ENCODE results near the gene CCM2.
A peak's percentile ranks its signal among the peaks of the same experiment; 100 is the strongest.
"Not testable (repeated sequence)": the region's sequence is repeated elsewhere in the genome, so short reads cannot be mapped to it uniquely, and the experiment has no call there.

Gene CCM2

DNA sequence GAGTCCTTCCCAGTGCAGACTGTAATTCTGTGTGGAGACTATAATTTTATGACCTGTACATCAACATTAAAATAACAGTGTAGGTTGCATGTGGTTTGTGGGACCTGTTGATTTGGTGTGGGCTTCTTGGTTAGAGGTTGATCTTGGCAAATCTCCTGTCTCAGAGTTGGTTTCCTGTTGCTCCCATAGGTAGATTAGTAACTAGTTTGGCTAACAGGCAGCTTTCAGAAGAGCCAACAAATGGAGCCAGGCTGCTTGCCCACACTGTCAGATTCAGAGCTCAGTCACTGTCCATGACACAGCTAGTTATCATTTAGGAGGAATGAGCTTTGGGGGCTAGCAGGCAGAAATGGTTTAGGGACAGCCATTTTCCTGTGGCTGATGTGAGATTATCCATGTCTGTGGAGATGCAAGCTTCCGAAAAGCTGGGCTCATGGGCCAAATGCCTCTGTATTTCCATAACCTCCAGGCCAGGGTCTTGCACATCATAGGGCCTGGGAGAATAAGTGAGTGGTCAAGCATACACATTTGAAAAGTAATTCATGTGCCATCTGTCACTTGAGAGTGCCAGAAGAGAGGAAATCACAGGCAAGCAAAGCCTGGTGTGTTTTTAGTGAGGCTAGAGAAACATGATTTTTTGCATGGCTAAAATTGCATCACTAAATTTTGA, 33.4 kb downstream of the CCM2 start:
- Histone ChIP-seq H3K4me1 (ENCODE audit: control insufficient read depth, insufficient read depth, low read length) (peaks cover 14% of the 10 kb centered on the region), H3K4me3 (ENCODE audit: low read length) (no peak overlapping the region), H3K9ac (ENCODE audit: low read length) (peak overlapping the region; percentile 24), H3K9me3 (ENCODE audit: control insufficient read depth, low read length) (no peaks in the 10 kb centered on the region), H3K36me3 (ENCODE audit: control insufficient read depth, insufficient read depth, low read length, severe bottlenecking) (peaks cover 18% of the 10 kb centered on the region), H3K27me3 (replicated peaks; ENCODE audit: control insufficient read depth, insufficient read depth, low read length) (no peaks in the 10 kb centered on the region)
- DNase-seq (ENCODE audit: low read depth), result peak; percentile 13

DNA sequence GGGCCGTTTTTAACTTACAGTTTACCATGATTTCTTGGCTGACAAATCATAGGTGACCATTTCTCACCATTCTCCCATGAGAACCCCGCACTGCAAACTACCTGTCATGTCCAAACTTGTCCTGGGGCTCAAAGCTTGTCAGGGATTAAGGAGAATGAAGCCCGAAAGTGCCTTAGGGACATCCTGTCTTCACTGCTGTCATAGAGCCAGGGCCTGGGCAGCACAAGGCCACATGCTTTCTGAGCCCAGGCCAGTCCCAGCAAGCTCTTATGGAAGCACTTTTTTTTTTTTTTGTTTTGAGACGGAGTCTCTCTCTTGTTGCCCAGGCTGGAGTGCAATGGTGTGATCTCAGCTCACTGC, 33.9 kb downstream of the CCM2 start:
- H3K4me1 ChIP-seq (ENCODE audit: control insufficient read depth, insufficient read depth, low read length), result peaks cover 14% of the 10 kb centered on the region
- DNase-seq (ENCODE audit: low read depth), result peak; percentile 3
- no peaks in the 10 kb centered on the region for H3K9me3 ChIP-seq (ENCODE audit: control insufficient read depth, low read length)
- peak overlapping the region; percentile 24 for H3K9ac ChIP-seq (ENCODE audit: low read length)
- peaks cover 18% of the 10 kb centered on the region for H3K36me3 ChIP-seq (ENCODE audit: control insufficient read depth, insufficient read depth, low read length, severe bottlenecking)
- no peaks in the 10 kb centered on the region for H3K27me3 ChIP-seq (replicated peaks; ENCODE audit: control insufficient read depth, insufficient read depth, low read length)
- H3K4me3 ChIP-seq (ENCODE audit: low read length), result no peak overlapping the region

DNA sequence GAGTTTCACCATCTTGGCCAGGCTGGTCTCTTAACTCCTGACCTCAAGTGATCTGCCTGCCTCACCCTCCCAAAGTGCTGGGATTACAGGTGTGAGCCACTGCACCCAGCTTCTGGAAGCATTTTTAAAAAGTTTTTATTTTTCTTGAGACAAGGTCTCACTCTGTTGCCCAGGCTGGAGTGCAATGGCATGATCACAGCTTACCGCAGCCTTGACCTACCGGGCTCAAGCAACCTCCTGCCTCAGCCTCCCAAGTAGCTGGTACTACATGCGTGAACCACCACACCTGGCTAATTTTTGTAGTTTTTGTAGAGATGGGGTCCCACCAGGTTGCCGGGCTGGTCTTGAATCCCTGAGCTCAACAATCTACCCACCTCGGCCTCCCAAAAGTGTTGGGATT, 34.7 kb downstream of the CCM2 start:
- not testable (repeated sequence) for H3K27me3 ChIP-seq (replicated peaks; ENCODE audit: control insufficient read depth, insufficient read depth, low read length); H3K9ac ChIP-seq (ENCODE audit: low read length); H3K9me3 ChIP-seq (ENCODE audit: control insufficient read depth, low read length); DNase-seq (ENCODE audit: low read depth); H3K4me3 ChIP-seq (ENCODE audit: low read length)
- H3K36me3 ChIP-seq (ENCODE audit: control insufficient read depth, insufficient read depth, low read length, severe bottlenecking), result peaks cover 23% of the 10 kb centered on the region
- peaks cover 14% of the 10 kb centered on the region for H3K4me1 ChIP-seq (ENCODE audit: control insufficient read depth, insufficient read depth, low read length)

DNA sequence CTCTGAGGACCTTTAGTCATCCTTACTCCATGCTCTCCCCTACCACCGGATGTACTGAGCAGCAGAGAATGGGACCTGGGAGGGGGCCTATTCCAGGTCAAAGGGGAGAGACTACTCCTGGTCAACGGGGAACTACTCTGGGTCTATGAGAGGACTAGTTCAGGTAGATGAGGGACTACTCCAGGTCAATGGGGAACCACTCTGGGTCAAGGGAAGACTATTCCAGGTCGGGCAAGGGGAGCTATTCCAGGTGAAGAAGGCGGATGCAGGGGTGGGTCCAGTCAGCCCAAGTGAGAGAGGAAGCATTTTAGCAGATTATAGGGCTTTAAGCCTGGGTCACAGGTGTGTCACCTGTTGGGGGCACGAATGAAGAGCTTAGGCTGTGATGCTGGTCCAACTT, 35.4 kb downstream of the CCM2 start:
- DNase-seq (ENCODE audit: low read depth), result no peak
- peaks cover 14% of the 10 kb centered on the region for H3K4me1 ChIP-seq (ENCODE audit: control insufficient read depth, insufficient read depth, low read length)
- no peaks in the 10 kb centered on the region for H3K27me3 ChIP-seq (replicated peaks; ENCODE audit: control insufficient read depth, insufficient read depth, low read length)
- H3K9ac ChIP-seq (ENCODE audit: low read length), result no peak overlapping the region
- H3K9me3 ChIP-seq (ENCODE audit: control insufficient read depth, low read length), result no peaks in the 10 kb centered on the region
- H3K4me3 ChIP-seq (ENCODE audit: low read length), result no peak overlapping the region
- peaks cover 17% of the 10 kb centered on the region for H3K36me3 ChIP-seq (ENCODE audit: control insufficient read depth, insufficient read depth, low read length, severe bottlenecking)

DNA sequence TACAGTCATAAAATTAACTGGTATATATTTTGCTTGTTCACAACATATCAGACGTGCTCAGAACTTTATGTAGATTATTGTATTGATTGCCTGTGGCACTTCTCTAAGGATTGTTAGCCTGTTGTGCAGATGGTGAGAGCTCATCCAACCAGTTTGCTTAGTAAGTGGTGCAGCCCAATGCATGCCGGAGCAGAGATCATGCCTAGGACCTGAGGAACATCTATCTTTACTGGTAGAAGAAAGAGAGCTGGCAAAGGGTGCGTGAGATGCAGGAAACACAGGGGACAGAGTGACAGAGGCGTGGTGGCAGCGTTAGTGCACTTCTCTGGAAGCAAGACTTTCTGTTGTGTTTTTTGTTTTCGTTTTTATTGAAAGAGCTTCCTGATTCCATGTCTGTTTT, 35.9 kb downstream of the CCM2 start:
- H3K9me3 ChIP-seq (ENCODE audit: control insufficient read depth, low read length), result no peaks in the 10 kb centered on the region

DNA sequence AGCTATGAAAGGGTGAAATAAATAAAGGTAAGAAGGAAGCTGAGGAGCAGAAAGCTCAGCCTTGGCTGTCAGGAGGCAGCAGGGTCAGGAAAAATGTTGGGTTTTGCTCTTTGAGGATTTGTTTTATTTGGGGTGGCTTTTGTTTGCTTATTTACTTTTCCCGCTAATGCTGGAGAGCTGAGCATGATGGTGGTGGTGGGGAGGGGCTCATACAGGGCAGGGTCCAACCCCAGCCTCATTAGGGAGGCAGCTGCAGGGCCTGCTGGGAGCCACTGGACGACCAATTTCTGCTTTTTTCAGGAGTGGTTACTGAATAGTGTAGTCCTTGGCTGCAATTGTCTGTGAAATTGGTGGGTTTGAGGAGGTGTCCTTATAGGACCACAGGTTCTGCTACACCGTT, 36.3 kb downstream of the CCM2 start:
- Histone ChIP-seq H3K36me3 (ENCODE audit: control insufficient read depth, insufficient read depth, low read length, severe bottlenecking) (peaks cover 26% of the 10 kb centered on the region), H3K4me3 (ENCODE audit: low read length) (no peak overlapping the region), H3K9me3 (ENCODE audit: control insufficient read depth, low read length) (no peaks in the 10 kb centered on the region), H3K27me3 (replicated peaks; ENCODE audit: control insufficient read depth, insufficient read depth, low read length) (no peaks in the 10 kb centered on the region), H3K9ac (ENCODE audit: low read length) (no peak overlapping the region), H3K4me1 (ENCODE audit: control insufficient read depth, insufficient read depth, low read length) (peaks cover 14% of the 10 kb centered on the region)
- DNase-seq (ENCODE audit: low read depth), result no peak

More for the DNA sequence above, 35.9 kb downstream of the CCM2 start:
- Histone ChIP-seq H3K36me3 (ENCODE audit: control insufficient read depth, insufficient read depth, low read length, severe bottlenecking) (peaks cover 21% of the 10 kb centered on the region), H3K4me1 (ENCODE audit: control insufficient read depth, insufficient read depth, low read length) (peaks cover 14% of the 10 kb centered on the region), H3K4me3 (ENCODE audit: low read length) (no peak overlapping the region), H3K27me3 (replicated peaks; ENCODE audit: control insufficient read depth, insufficient read depth, low read length) (no peaks in the 10 kb centered on the region), H3K9ac (ENCODE audit: low read length) (no peak overlapping the region)
- no peak for DNase-seq (ENCODE audit: low read depth)

DNA sequence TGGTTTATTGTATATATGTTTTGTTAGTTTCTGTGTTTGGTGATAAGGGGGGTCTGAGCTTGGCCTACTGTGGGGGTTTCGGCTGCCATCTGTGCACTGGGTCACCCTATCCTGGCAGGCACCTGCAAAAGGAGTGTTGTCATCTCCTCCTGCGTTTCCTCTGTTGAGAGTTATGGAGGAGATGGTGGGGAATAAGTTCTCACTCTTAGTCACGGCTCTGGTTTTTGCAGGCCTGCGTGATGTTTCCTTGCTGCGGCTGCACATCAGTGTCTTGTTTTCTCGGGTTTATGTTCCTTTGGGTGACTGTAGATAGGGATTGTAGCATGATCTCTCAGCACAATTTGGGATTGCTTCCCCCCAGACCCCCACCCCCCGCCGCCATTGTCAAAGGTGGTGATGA, 36.8 kb downstream of the CCM2 start:
- Histone ChIP-seq H3K36me3 (ENCODE audit: control insufficient read depth, insufficient read depth, low read length, severe bottlenecking) (peaks cover 30% of the 10 kb centered on the region), H3K4me3 (ENCODE audit: low read length) (no peak overlapping the region), H3K27me3 (replicated peaks; ENCODE audit: control insufficient read depth, insufficient read depth, low read length) (no peaks in the 10 kb centered on the region), H3K9me3 (ENCODE audit: control insufficient read depth, low read length) (no peaks in the 10 kb centered on the region), H3K4me1 (ENCODE audit: control insufficient read depth, insufficient read depth, low read length) (peaks cover 14% of the 10 kb centered on the region), H3K9ac (ENCODE audit: low read length) (no peak overlapping the region)
- DNase-seq (ENCODE audit: low read depth), result no peak

DNA sequence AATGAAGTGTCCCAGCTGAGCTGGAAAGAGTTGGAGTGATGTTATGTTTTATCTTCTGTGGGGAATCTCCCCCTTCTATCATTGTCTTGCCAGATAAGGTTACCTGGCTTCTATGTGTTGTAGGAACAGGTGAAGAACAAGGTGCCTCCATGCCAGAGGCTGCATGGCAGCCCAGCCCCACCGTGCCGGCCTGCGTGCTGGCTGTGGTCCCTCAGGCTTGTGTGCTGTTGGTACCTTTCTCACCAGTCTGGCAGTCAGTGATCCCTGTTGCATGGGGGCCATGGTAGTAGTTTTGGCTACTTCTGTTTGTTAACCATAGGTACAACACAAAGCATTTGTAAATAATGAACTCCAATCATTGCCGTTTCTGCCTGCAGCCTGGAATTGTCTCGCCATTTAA, 37.9 kb downstream of the CCM2 start:
- no peak for DNase-seq (ENCODE audit: low read depth)

DNA sequence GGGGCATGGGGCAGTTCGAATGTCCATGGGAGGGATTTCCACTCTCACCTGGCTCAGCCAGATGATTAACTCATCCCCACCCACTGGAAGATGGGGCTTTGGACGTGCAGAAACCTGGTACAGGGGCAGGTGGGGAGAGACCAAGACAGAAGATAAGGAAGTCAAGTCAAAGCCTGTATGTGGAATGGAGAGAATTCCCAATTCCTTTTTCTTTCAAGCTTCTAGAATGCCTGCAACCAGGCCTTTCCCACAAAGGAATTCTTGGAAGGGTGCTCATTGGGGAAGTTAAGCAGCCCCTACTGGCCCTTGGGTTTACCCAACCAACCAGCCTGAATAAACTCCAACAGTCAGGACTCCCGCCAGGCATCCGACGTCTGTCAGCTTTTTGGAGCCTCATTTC, 39.1 kb downstream of the CCM2 start:
- H3K27me3 ChIP-seq (replicated peaks; ENCODE audit: control insufficient read depth, insufficient read depth, low read length), result no peaks in the 10 kb centered on the region
- no peaks in the 10 kb centered on the region for H3K9me3 ChIP-seq (ENCODE audit: control insufficient read depth, low read length)
- no peak for DNase-seq (ENCODE audit: low read depth)
- no peak overlapping the region for H3K4me3 ChIP-seq (ENCODE audit: low read length)
- peaks cover 2% of the 10 kb centered on the region for H3K4me1 ChIP-seq (ENCODE audit: control insufficient read depth, insufficient read depth, low read length)
- H3K36me3 ChIP-seq (ENCODE audit: control insufficient read depth, insufficient read depth, low read length, severe bottlenecking), result peaks cover 36% of the 10 kb centered on the region
- H3K9ac ChIP-seq (ENCODE audit: low read length), result no peak overlapping the region

More for the DNA sequence above, 37.9 kb downstream of the CCM2 start:
- H3K36me3 ChIP-seq (ENCODE audit: control insufficient read depth, insufficient read depth, low read length, severe bottlenecking), result peaks cover 36% of the 10 kb centered on the region
- H3K9ac ChIP-seq (ENCODE audit: low read length), result no peak overlapping the region
- H3K9me3 ChIP-seq (ENCODE audit: control insufficient read depth, low read length), result no peaks in the 10 kb centered on the region
- no peaks in the 10 kb centered on the region for H3K27me3 ChIP-seq (replicated peaks; ENCODE audit: control insufficient read depth, insufficient read depth, low read length)
- peaks cover 14% of the 10 kb centered on the region for H3K4me1 ChIP-seq (ENCODE audit: control insufficient read depth, insufficient read depth, low read length)
- no peak overlapping the region for H3K4me3 ChIP-seq (ENCODE audit: low read length)

DNA sequence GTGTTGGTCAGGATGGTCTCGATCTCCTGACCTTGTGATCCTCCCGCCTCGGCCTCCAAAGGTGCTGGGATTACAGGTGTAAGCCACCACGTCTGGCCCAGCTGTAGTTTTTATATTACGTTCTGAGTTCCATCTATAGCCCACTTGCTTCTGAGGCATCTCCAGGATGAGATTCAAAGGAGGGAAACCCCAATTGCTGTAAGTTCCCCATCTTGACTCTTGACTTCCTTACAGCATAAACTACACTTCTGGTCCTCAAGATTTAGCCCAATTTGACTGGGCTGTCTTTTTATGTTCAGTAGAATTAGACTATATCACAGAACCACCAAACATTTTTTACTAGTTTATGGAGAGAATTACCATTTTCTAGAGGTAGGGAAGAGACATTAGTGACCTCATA, 44.3 kb downstream of the CCM2 start:
- no peaks in the 10 kb centered on the region for H3K9me3 ChIP-seq (ENCODE audit: control insufficient read depth, low read length)
- no peaks in the 10 kb centered on the region for H3K4me1 ChIP-seq (ENCODE audit: control insufficient read depth, insufficient read depth, low read length)
- DNase-seq (ENCODE audit: low read depth), result no peak
- no peaks in the 10 kb centered on the region for H3K27me3 ChIP-seq (replicated peaks; ENCODE audit: control insufficient read depth, insufficient read depth, low read length)
- no peak overlapping the region for H3K4me3 ChIP-seq (ENCODE audit: low read length)
- H3K36me3 ChIP-seq (ENCODE audit: control insufficient read depth, insufficient read depth, low read length, severe bottlenecking), result peaks cover 28% of the 10 kb centered on the region
- no peak overlapping the region for H3K9ac ChIP-seq (ENCODE audit: low read length)

DNA sequence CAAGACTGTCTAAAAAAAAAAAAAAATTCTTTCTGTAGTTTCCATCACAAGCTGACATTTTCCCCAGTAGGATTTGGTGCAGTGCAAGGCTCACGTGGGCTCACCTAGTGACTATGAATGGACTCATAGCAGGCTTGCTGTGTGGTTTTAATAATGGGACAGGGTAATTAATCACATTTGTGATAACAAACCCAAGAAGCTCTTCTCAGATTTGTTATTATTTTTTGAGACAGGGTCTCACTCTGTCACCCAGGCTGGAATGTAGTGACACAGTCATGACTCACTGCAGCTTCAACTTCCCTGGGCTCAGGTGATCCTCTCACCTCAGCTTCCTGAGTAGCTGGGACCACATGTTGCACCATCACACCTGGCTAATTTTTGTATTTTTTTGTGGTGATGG, 48.7 kb downstream of the CCM2 start:
- Histone ChIP-seq H3K36me3 (ENCODE audit: control insufficient read depth, insufficient read depth, low read length, severe bottlenecking) (peaks cover 16% of the 10 kb centered on the region), H3K9ac (ENCODE audit: low read length) (no peak overlapping the region), H3K4me3 (ENCODE audit: low read length) (no peak overlapping the region), H3K9me3 (ENCODE audit: control insufficient read depth, low read length) (no peaks in the 10 kb centered on the region), H3K27me3 (replicated peaks; ENCODE audit: control insufficient read depth, insufficient read depth, low read length) (no peaks in the 10 kb centered on the region), H3K4me1 (ENCODE audit: control insufficient read depth, insufficient read depth, low read length) (no peaks in the 10 kb centered on the region)
- no peak for DNase-seq (ENCODE audit: low read depth)

DNA sequence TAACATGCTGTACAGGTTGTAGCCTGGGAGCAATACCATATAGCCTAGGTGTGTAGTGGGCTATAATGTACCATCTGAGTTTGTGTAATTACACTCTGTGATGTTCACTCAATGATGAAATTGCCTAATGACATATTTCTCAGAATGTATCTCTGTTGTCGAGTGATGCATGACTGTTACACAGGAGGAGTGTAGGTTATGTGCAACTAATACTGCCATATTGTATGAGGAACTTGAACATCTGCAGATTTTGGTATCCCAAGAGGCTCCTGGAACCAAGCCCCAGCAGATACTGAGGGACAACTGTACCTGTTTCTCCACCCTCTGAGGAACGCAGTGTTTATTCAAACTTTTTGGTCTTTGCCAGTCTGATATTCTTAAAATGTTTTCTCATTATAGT, 50.2 kb downstream of the CCM2 start:
- Histone ChIP-seq H3K36me3 (ENCODE audit: control insufficient read depth, insufficient read depth, low read length, severe bottlenecking) (peaks cover 18% of the 10 kb centered on the region), H3K4me3 (ENCODE audit: low read length) (no peak overlapping the region), H3K27me3 (replicated peaks; ENCODE audit: control insufficient read depth, insufficient read depth, low read length) (no peaks in the 10 kb centered on the region), H3K9me3 (ENCODE audit: control insufficient read depth, low read length) (no peaks in the 10 kb centered on the region), H3K4me1 (ENCODE audit: control insufficient read depth, insufficient read depth, low read length) (no peaks in the 10 kb centered on the region), H3K9ac (ENCODE audit: low read length) (no peak overlapping the region)
- DNase-seq (ENCODE audit: low read depth), result no peak

All from adipocyte (in vitro differentiated cells).